Measurements from ENCODE around the gene VGLL4.

GRCh38 chr3:11508346-11509172, 135.2 kb downstream of the VGLL4 start:
- TF ChIP-seq CTCF (IDR thresholded peaks at IDR 0.05) (no peak), POLR2AphosphoS5 (IDR thresholded peaks at IDR 0.05; ENCODE audit: insufficient read depth in 1 of 2, low read depth in 1 of 2) (no peak)
